GM23338 (cell line): ENCODE results near the gene ASCL2. TPM values are rescaled to one million over a fixed set of nuclear protein-coding genes. Genes with fewer than 3 reads are reported as not detected.
A peak's percentile ranks its signal among the peaks of the same experiment; 100 is the strongest.

ENCODE experiments used
- ATAC-seq: fragments of 200-7000 bp; cut with Tn5 transposase; 3 replicates; pipeline ENCODE4 v1.9.1; 2020
- DNase-seq: peaks from one replicate; pipeline ENCODE4 v3.0.0-alpha.2; 2015; ENCODE audit warnings: low spot score
- H2AFZ ChIP-seq: fragments of 200-600 bp; sonication (generic); 2 replicates; pipeline ENCODE4 v1.8.0; 2016; ENCODE audit warnings: antibody characterized with exemption, mild to moderate bottlenecking, moderate library complexity
- H3F3A ChIP-seq: fragments of 200-600 bp; sonication (generic); replicated peaks from 2 replicates; pipeline ENCODE4 v1.8.0; 2017; ENCODE audit warnings: antibody characterized with exemption, mixed run types, low read depth
- H3K27ac ChIP-seq: fragments of 200-600 bp; sonication (generic); 2 replicates; pipeline ENCODE4 v1.6.1; 2016; ENCODE audit warnings: low read depth
- H3K27me3 ChIP-seq: fragments of 200-600 bp; sonication (generic); 2 replicates; pipeline ENCODE4 v1.8.0; 2016; ENCODE audit warnings: mild to moderate bottlenecking, mixed run types, moderate library complexity; ENCODE audit not compliant: insufficient read depth
- H3K36me3 ChIP-seq: fragments of 200-600 bp; sonication (generic); 2 replicates; pipeline ENCODE4 v1.8.0; 2016; ENCODE audit warnings: mild to moderate bottlenecking; ENCODE audit not compliant: insufficient read depth
- H3K4me1 ChIP-seq: fragments of 200-600 bp; sonication (generic); 2 replicates; pipeline ENCODE4 v1.8.0; 2016; ENCODE audit warnings: mild to moderate bottlenecking, moderate library complexity; ENCODE audit not compliant: insufficient read depth
- H3K4me2 ChIP-seq: fragments of 200-600 bp; sonication (generic); 2 replicates; pipeline ENCODE4 v1.7.1; 2017; ENCODE audit warnings: mixed run types
- H3K4me3 ChIP-seq: fragments of 200-600 bp; sonication (generic); 2 replicates; pipeline ENCODE4 v1.6.1; 2016; ENCODE audit warnings: mixed run types
- H3K79me2 ChIP-seq: fragments of 200-600 bp; sonication (generic); replicated peaks from 2 replicates; pipeline ENCODE4 v1.8.0; 2017; ENCODE audit warnings: mild to moderate bottlenecking; ENCODE audit not compliant: insufficient read depth
- H3K9me2 ChIP-seq: fragments of 200-600 bp; sonication (generic); 2 replicates; pipeline ENCODE4 v1.8.0; 2017; ENCODE audit not compliant: insufficient read depth
- H4K20me1 ChIP-seq: fragments of 200-600 bp; sonication (generic); replicated peaks from 2 replicates; pipeline ENCODE4 v1.8.0; 2017; ENCODE audit warnings: mild to moderate bottlenecking; ENCODE audit not compliant: insufficient read depth
- H3K27ac Mint-ChIP-seq: 2 replicates; pipeline ENCODE4 v1.8.0; 2020; ENCODE audit warnings: inconsistent platforms, mild to moderate bottlenecking, moderate library complexity, mixed read lengths
- H3K27me3 Mint-ChIP-seq: 3 replicates; pipeline ENCODE4 v1.8.0; 2022; ENCODE audit warnings: low read depth, mild to moderate bottlenecking, moderate library complexity, mixed read lengths, inconsistent platforms; ENCODE audit not compliant: insufficient read depth, poor library complexity
- H3K36me3 Mint-ChIP-seq: 3 replicates; pipeline ENCODE4 v1.8.0; 2021; ENCODE audit warnings: low read depth, mild to moderate bottlenecking, inconsistent platforms, moderate library complexity, mixed read lengths
- H3K4me1 Mint-ChIP-seq: 3 replicates; pipeline ENCODE4 v1.8.0; 2020; ENCODE audit warnings: mild to moderate bottlenecking, inconsistent platforms, mixed read lengths
- H3K4me3 Mint-ChIP-seq: 3 replicates; pipeline ENCODE4 v1.8.0; 2021; ENCODE audit warnings: moderate library complexity, mild to moderate bottlenecking, inconsistent platforms, mixed read lengths
- H3K9me3 Mint-ChIP-seq: 3 replicates; pipeline ENCODE4 v1.8.0; 2020; ENCODE audit warnings: moderate library complexity, mild to moderate bottlenecking, inconsistent platforms, mixed read lengths
- EZH2 ChIP-seq: fragments of 200-600 bp; sonication (generic); IDR thresholded peaks from one replicate; pipeline ENCODE4 v1.8.0; 2017; ENCODE audit warnings: antibody characterized with exemption, mild to moderate bottlenecking, low read depth; ENCODE audit not compliant: unreplicated experiment
- EZH2phosphoT487 ChIP-seq: fragments of 200-600 bp; sonication (generic); IDR thresholded peaks from one replicate; pipeline ENCODE4 v1.8.1; 2018; ENCODE audit warnings: antibody characterized with exemption; ENCODE audit not compliant: unreplicated experiment
- POLR2AphosphoS5 ChIP-seq: IDR thresholded peaks from 2 replicates; pipeline ENCODE4 v1.6.1; 2016; ENCODE audit warnings: antibody characterized with exemption, low read depth
- STAT1 ChIP-seq: IDR thresholded peaks from one replicate; pipeline ENCODE4 v1.6.1; 2016; ENCODE audit warnings: antibody characterized with exemption; ENCODE audit not compliant: unreplicated experiment
- ZNF114 ChIP-seq: fragments of 250-450 bp; sonication (Bioruptor Pico); IDR thresholded peaks from 2 replicates; pipeline ENCODE4 v1.5.0; 2020; ENCODE audit warnings: mild to moderate bottlenecking, moderate library complexity
- ZNF331 ChIP-seq: fragments of 250-450 bp; sonication (Bioruptor Pico); IDR thresholded peaks from 2 replicates; pipeline ENCODE4 v1.5.0; 2020; ENCODE audit warnings: low read depth, mild to moderate bottlenecking, moderate library complexity
- polyA plus RNA-seq: library from polyadenylated mRNA; unstranded; fragments of >200 nt; fragmentation: Nextera tagmentation; extraction: Ambion mirVana; gene quantifications from 2 replicates; pipeline ENCODE4 v1.2.1, GENCODE V29; 2016
- total RNA-seq: library from RNA; depleted of rRNA; stranded (reverse); fragments of >200 nt; shearing (Covaris generic); gene quantifications from 2 replicates; pipeline ENCODE4 v1.2.3, GENCODE V29; 2014
- TF ChIP-seq, protein P1 (sequence below): fragments of 250-450 bp; sonication (Bioruptor Pico); IDR thresholded peaks from 2 replicates; pipeline ENCODE4 v1.5.0; 2020; ENCODE audit warnings: mild to moderate bottlenecking, moderate library complexity

Gene ASCL2
- total and polyA plus RNA-seq, 2 experiments from 2014 or later, result 0.57 to 1.6 TPM

DNA sequence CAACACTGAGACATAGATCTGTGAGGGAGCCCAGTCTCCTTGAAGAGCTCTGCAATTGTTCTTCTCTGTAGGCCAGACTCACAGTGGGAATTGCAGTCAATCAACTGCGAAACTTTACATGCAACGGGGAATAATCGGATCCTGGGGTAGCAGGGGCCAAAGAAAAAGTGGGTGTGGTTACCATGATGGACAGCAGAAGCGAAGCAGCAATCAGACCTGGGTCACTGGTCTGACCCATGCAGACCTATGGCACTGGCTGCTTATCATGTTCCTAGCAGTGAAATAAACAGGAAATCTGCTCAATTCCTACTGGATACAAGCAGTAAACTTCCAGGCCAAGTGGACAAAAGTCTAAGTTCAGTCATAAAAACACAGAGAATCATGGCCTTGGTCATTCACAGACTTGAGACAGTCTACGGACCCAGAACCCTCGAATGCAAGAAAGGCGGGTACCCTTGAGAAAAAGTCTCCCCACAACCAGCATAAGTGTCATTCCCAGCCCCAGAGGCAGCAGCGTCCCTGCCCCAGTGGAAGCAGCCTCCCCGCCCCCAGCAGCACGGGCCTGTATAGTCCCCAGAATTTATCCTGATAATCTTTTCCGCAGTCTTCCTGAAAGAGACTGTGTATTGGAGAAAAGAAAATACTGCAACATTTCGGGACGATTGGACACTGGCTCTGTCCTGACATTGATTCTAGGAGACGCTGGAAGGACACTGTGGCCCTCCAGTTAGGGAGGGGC, 34.6 kb downstream of the ASCL2 start (continued):
- TF ChIP-seq, protein P1, sequence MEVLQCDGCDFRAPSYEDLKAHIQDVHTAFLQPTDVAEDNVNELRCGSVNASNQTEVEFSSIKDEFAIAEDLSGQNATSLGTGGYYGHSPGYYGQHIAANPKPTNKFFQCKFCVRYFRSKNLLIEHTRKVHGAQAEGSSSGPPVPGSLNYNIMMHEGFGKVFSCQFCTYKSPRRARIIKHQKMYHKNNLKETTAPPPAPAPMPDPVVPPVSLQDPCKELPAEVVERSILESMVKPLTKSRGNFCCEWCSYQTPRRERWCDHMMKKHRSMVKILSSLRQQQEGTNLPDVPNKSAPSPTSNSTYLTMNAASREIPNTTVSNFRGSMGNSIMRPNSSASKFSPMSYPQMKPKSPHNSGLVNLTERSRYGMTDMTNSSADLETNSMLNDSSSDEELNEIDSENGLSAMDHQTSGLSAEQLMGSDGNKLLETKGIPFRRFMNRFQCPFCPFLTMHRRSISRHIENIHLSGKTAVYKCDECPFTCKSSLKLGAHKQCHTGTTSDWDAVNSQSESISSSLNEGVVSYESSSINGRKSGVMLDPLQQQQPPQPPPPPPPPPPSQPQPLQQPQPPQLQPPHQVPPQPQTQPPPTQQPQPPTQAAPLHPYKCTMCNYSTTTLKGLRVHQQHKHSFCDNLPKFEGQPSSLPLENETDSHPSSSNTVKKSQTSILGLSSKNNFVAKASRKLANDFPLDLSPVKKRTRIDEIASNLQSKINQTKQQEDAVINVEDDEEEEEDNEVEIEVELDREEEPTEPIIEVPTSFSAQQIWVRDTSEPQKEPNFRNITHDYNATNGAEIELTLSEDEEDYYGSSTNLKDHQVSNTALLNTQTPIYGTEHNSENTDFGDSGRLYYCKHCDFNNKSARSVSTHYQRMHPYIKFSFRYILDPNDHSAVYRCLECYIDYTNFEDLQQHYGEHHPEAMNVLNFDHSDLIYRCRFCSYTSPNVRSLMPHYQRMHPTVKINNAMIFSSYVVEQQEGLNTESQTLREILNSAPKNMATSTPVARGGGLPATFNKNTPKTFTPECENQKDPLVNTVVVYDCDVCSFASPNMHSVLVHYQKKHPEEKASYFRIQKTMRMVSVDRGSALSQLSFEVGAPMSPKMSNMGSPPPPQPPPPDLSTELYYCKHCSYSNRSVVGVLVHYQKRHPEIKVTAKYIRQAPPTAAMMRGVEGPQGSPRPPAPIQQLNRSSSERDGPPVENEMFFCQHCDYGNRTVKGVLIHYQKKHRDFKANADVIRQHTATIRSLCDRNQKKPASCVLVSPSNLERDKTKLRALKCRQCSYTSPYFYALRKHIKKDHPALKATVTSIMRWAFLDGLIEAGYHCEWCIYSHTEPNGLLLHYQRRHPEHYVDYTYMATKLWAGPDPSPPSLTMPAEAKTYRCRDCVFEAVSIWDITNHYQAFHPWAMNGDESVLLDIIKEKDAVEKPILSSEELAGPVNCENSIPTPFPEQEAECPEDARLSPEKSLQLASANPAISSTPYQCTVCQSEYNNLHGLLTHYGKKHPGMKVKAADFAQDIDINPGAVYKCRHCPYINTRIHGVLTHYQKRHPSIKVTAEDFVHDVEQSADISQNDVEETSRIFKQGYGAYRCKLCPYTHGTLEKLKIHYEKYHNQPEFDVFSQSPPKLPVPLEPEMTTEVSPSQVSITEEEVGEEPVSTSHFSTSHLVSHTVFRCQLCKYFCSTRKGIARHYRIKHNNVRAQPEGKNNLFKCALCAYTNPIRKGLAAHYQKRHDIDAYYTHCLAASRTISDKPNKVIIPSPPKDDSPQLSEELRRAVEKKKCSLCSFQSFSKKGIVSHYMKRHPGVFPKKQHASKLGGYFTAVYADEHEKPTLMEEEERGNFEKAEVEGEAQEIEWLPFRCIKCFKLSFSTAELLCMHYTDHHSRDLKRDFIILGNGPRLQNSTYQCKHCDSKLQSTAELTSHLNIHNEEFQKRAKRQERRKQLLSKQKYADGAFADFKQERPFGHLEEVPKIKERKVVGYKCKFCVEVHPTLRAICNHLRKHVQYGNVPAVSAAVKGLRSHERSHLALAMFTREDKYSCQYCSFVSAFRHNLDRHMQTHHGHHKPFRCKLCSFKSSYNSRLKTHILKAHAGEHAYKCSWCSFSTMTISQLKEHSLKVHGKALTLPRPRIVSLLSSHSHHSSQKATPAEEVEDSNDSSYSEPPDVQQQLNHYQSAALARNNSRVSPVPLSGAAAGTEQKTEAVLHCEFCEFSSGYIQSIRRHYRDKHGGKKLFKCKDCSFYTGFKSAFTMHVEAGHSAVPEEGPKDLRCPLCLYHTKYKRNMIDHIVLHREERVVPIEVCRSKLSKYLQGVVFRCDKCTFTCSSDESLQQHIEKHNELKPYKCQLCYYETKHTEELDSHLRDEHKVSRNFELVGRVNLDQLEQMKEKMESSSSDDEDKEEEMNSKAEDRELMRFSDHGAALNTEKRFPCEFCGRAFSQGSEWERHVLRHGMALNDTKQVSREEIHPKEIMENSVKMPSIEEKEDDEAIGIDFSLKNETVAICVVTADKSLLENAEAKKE (CRISPR knock-in tag), result no peak
- no peak for TF ChIP-seq POLR2AphosphoS5
- no peak for TF ChIP-seq ZNF331 (CRISPR knock-in tag)
- TF ChIP-seq STAT1, result no peak

DNA sequence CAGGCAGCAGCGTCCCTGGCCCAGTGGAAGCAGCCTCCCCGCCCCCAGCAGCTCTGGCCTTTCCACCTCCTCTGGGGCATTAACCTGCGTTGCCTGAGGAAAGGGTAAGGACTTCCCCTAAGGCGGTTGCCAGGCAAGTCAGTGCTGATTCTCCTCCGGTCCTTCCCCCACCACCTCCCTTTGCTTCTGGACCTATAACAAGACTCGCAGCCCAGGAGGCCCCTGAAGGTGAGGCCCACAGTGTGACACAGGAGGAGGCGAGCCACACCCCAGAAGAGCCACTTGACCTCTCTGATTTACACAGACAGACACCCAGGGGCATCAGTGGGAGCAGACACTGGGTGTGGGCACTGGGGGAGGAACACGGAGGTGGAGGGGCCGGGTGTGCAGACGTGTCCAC, 35.4 kb downstream of the ASCL2 start:
- TF ChIP-seq EZH2phosphoT487, result no peak
- no peak for TF ChIP-seq EZH2
- no peak for TF ChIP-seq ZNF114 (CRISPR knock-in tag)
- H3K27ac Mint-ChIP-seq, result no peak overlapping the region
- Histone ChIP-seq H3K9me2 (no peaks in the 10 kb centered on the region), H4K20me1 (no peaks in the 10 kb centered on the region), H3K4me3 (no peak overlapping the region), H3K4me1 (no peaks in the 10 kb centered on the region; the same call in 1 of the 2 replicates), H3K27me3 (peaks cover 8% of the 10 kb centered on the region; the same call in 1 of the 2 replicates), H3F3A (no peaks in the 10 kb centered on the region), H3K79me2 (no peaks in the 10 kb centered on the region), H3K4me2 (no peak overlapping the region), H3K27ac (no peak overlapping the region), H2AFZ (no peak overlapping the region), H3K36me3 (no peaks in the 10 kb centered on the region)
- peaks cover 7% of the 10 kb centered on the region for H3K27me3 Mint-ChIP-seq
- peak; percentile 96 for ATAC-seq
- no peaks in the 10 kb centered on the region for H3K36me3 Mint-ChIP-seq
- no peak overlapping the region for H3K4me3 Mint-ChIP-seq
- peaks cover 11% of the 10 kb centered on the region; the same call in 2 of the 3 replicates for H3K4me1 Mint-ChIP-seq
- H3K9me3 Mint-ChIP-seq, result peaks cover 5% of the 10 kb centered on the region; the same call in 2 of the 3 replicates
- DNase-seq, result peak; percentile 26
